A549 (cell line): ENCODE measurements around the gene B3GNT4. TPM values are rescaled to one million over a fixed set of nuclear protein-coding genes. Genes with fewer than 3 reads are reported as not detected.
A peak's percentile ranks its signal among the peaks of the same experiment; 100 is the strongest.

Experiments used
- ATAC-seq, 2 experiments: fragments of 200-7000 bp in 1 of 2; fragments of >200 bp in 1 of 2; cut with Nextera tagmentation in 1 of 2; cut with Tn5 transposase in 1 of 2; 3 replicates each; pipeline versions ENCODE4 v1.8.0 to v1.9.1; 2018 to 2020; ENCODE audit warnings: mild to moderate bottlenecking in 1 of 2, moderate library complexity in 1 of 2
- CTCF ChIA-PET: fragments of 300-600 bp; sonication (Branson Sonifier 250); formaldehyde crosslinking; extraction: SDS; loops from one replicate; lab custom pipeline; 2021; ENCODE audit warnings: antibody characterized with exemption, inconsistent platforms; lab: Yijun Ruan, JAX
- POLR2A ChIA-PET: fragments of 350-600 bp; formaldehyde crosslinking; extraction: SDS; loops from one replicate; lab custom pipeline; 2021; ENCODE audit warnings: antibody characterized with exemption, inconsistent platforms; lab: Yijun Ruan, JAX
- DNase-seq, 2 experiments: peaks; one replicate each; pipeline versions ENCODE4 v3.0.0 to v3.0.0-alpha.2; 2011 to 2016; ENCODE audit warnings: low read depth in 1 of 2, low spot score in 1 of 2
- FAIRE-seq: peaks from 2 replicates; lab custom pipeline; 2011; peaks lifted over from hg19 to GRCh38; lab: Jason Lieb, UNC
- H3K27ac ChIP-seq, 2 experiments: fragments of >200 bp; sonication (Bioruptor Twin); formaldehyde crosslinking; 3 replicates each; pipeline ENCODE4 v1.5.1; 2016 to 2017
- H3K4me1 ChIP-seq: fragments of >200 bp; sonication (Bioruptor Twin); formaldehyde crosslinking; 3 replicates; pipeline ENCODE4 v1.6.1; 2016
- H3K4me2 ChIP-seq: fragments of >200 bp; sonication (Bioruptor Twin); formaldehyde crosslinking; 3 replicates; pipeline ENCODE4 v1.6.1; 2016
- H3K4me3 ChIP-seq: fragments of >200 bp; sonication (Bioruptor Twin); formaldehyde crosslinking; 3 replicates; pipeline ENCODE4 v1.5.1; 2016
- H3K9me3 ChIP-seq: fragments of >200 bp; sonication (Bioruptor Twin); formaldehyde crosslinking; 3 replicates; pipeline ENCODE4 v1.6.1; 2016
- ATOH8 ChIP-seq: fragments of 250-450 bp; sonication (Bioruptor Pico); IDR thresholded peaks from 2 replicates; pipeline ENCODE4 v1.5.0; 2020; ENCODE audit warnings: low read depth, mild to moderate bottlenecking, moderate library complexity
- CBX2 ChIP-seq: fragments of 200-600 bp; sonication (generic); IDR thresholded peaks from 2 replicates; pipeline ENCODE4 v1.6.1; 2016; ENCODE audit warnings: low read depth, mild to moderate bottlenecking, borderline replicate concordance
- CEBPB ChIP-seq, 2 experiments: fragments of >200 bp in 1 of 2; sonication (Bioruptor Twin) in 1 of 2; formaldehyde crosslinking in 1 of 2; IDR thresholded peaks; 2 replicates each; pipeline ENCODE4 v1.6.1; 2012 to 2016
- EHF ChIP-seq: fragments of 250-450 bp; sonication (Bioruptor Pico); IDR thresholded peaks from 2 replicates; pipeline ENCODE4 v1.5.0; 2020; ENCODE audit warnings: mild to moderate bottlenecking
- ESRRA ChIP-seq: fragments of 150-350 bp; IDR thresholded peaks from 2 replicates; pipeline ENCODE4 v1.6.1; 2014; ENCODE audit warnings: mild to moderate bottlenecking, low read length, borderline replicate concordance
- FOXS1 ChIP-seq: fragments of 250-450 bp; sonication (Bioruptor Pico); IDR thresholded peaks from 2 replicates; pipeline ENCODE4 v1.5.0; 2020; ENCODE audit warnings: mild to moderate bottlenecking, moderate library complexity
- HOXA7 ChIP-seq: fragments of 250-450 bp; sonication (Bioruptor Pico); IDR thresholded peaks from 2 replicates; pipeline ENCODE4 v1.5.0; 2020; ENCODE audit warnings: mild to moderate bottlenecking, moderate library complexity
- HOXB5 ChIP-seq: fragments of 250-450 bp; sonication (Bioruptor Pico); IDR thresholded peaks from 2 replicates; pipeline ENCODE4 v1.5.0; 2020; ENCODE audit warnings: mild to moderate bottlenecking, moderate library complexity
- KDM1A ChIP-seq: fragments of 200-600 bp; sonication (generic); IDR thresholded peaks from 2 replicates; pipeline ENCODE4 v1.6.1; 2016; ENCODE audit warnings: low read depth, mild to moderate bottlenecking
- NR3C1 ChIP-seq: fragments of >200 bp; sonication (Bioruptor Twin); formaldehyde crosslinking; IDR thresholded peaks from 3 replicates; pipeline ENCODE4 v1.6.1; 2017
- POLR2AphosphoS2 ChIP-seq: conservative IDR thresholded peaks from 2 replicates; pipeline ENCODE4 v1.6.1; 2012; ENCODE audit warnings: low read length, improper control_type of control experiment, inconsistent platforms
- RAD21 ChIP-seq, 2 experiments: fragments of >200 bp in 1 of 2; sonication (Bioruptor Twin) in 1 of 2; formaldehyde crosslinking in 1 of 2; IDR thresholded peaks in 1 of 2; conservative IDR thresholded peaks in 1 of 2; 2 replicates in 1 of 2; 3 replicates in 1 of 2; pipeline ENCODE4 v1.6.1; 2012 to 2018; ENCODE audit warnings: inconsistent platforms in 1 of 2
- REST ChIP-seq: fragments of 200-600 bp; sonication (generic); IDR thresholded peaks from 2 replicates; pipeline ENCODE4 v1.6.1; 2016; ENCODE audit warnings: antibody characterized with exemption, mild to moderate bottlenecking, moderate library complexity
- RNF2 ChIP-seq: fragments of 200-600 bp; sonication (generic); IDR thresholded peaks from 2 replicates; pipeline ENCODE4 v1.6.1; 2016; ENCODE audit warnings: low read depth, mild to moderate bottlenecking, antibody characterized with exemption, moderate library complexity, borderline replicate concordance
- SREBF2 ChIP-seq: fragments of 450-650 bp; IDR thresholded peaks from 2 replicates; pipeline ENCODE4 v1.6.1; 2014; ENCODE audit warnings: mild to moderate bottlenecking, moderate library complexity
- ZC3H11A ChIP-seq: fragments of 450-650 bp; IDR thresholded peaks from 2 replicates; pipeline ENCODE4 v1.6.1; 2014; ENCODE audit warnings: antibody characterized with exemption, mild to moderate bottlenecking
- WGBS: methylation state at CpG from one replicate; pipeline ENCODE4 v1.1.6; 2017; ENCODE audit errors: missing lambda C conversion rate; 5-methylcytosine and 5-hydroxymethylcytosine counted together
- polyA plus RNA-seq, 4 experiments: library from polyadenylated mRNA; depleted of rRNA in 3 of 4; stranded (reverse); fragments of >200 nt; fragmentation: RNase III in 1 of 4; extraction: RNeasy Plus Mini Kit Qiagen cat#74134 plus additional on column Dnase treatment in 1 of 4; gene quantifications; 2 replicates in 3 of 4; 3 replicates in 1 of 4; pipeline ENCODE4 v1.2.3, GENCODE V29; 2011 to 2017
- TF ChIP-seq, protein P1 (sequence below): IDR thresholded peaks from 2 replicates; pipeline ENCODE4 v1.6.1; 2012

B3GNT4 gene
- polyA plus RNA-seq, 2 of the 4 experiments (the other 2 are of a cell fraction) = 0.74 to 1.2 TPM

- TF ChIP-seq ATOH8 (CRISPR knock-in tag) = no peak
- TF ChIP-seq POLR2AphosphoS2 = no peak
- TF ChIP-seq FOXS1 (CRISPR knock-in tag) = no peak
- TF ChIP-seq NR3C1 = no peak
- TF ChIP-seq REST = no peak
- TF ChIP-seq EHF = no peak
- TF ChIP-seq HOXB5 = no peak
- no peak for TF ChIP-seq CEBPB (IDR thresholded peaks at IDR 0.05)
- TF ChIP-seq ZC3H11A = no peak
- no peak for TF ChIP-seq CBX2
- no peak for TF ChIP-seq SREBF2
- no peak for TF ChIP-seq KDM1A
- no peak for TF ChIP-seq RNF2
- no peak for ATAC-seq
Observed at GRCh38 chr12:122158700-122159285, 44.7 kb upstream of the B3GNT4 start.

GRCh38 chr12:122159882-122160281 is 43.6 kb upstream of the B3GNT4 start:
- POLR2A ChIA-PET = no interaction called here
- CTCF ChIA-PET = interaction anchor here (2.0 kb wide), 1 partner anchor 31 kb away, joined by 11 read pairs; no protein-coding TSS in a partner anchor
- no peak overlapping the region for H3K4me2 ChIP-seq

More at GRCh38 chr12:122158700-122159285, 44.7 kb upstream of the B3GNT4 start:
- Histone ChIP-seq H3K4me3 (no peak overlapping the region), H3K4me2 (no peak overlapping the region), H3K4me1 (no peaks in the 10 kb centered on the region), H3K27ac (no peak overlapping the region), H3K9me3 (no peaks in the 10 kb centered on the region)
- WGBS = 68% methylated on average over 7 of the region's 7 CpGs
- ChIA-PET POLR2A (interaction anchor here (0.7 kb wide), 1 partner anchor 1512 kb away, joined by 3 read pairs; no protein-coding TSS in a partner anchor), CTCF (interaction anchor here (0.7 to 2.5 kb wide), 7 partner anchors 11 to 716 kb away, joined by 3 to 11 read pairs (median 4); no protein-coding TSS in a partner anchor)
- DNase-seq (no peak), FAIRE-seq (no peak)

DNA sequence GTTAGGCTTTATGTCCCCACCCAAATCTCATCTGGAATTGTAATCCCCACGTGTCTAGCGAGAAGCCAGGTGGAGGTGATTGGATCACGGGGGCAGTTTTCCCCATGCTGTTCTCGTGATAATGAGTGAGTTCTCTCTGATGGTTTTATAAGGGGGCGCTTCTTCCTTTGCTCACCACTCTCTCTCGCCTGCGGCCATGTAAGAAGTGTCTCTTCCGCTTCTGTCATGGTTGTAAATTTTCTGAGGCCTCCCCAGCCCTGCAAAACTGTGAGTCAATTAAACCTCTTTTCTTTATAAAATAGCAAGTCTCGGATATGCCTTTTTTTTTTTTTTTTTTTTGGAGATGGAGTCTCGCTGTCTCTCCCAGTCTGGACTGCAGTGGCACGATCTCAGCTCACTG is 42.7 kb upstream of the B3GNT4 start:
- Histone ChIP-seq H3K9me3 (no peaks in the 10 kb centered on the region), H3K4me2 (no peak overlapping the region), H3K27ac (no peak overlapping the region)
- POLR2A ChIA-PET = no interaction called here
- WGBS = 77% methylated on average over 11 of the region's 11 CpGs
- no peak for FAIRE-seq
- TF ChIP-seq HOXA7 (CRISPR knock-in tag) = no peak
- TF ChIP-seq, protein P1, sequence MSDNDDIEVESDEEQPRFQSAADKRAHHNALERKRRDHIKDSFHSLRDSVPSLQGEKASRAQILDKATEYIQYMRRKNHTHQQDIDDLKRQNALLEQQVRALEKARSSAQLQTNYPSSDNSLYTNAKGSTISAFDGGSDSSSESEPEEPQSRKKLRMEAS = no peak
- TF ChIP-seq, all 56 proteins: peak for 0
- DNase-seq (no peak), ATAC-seq (no peak)
- CTCF ChIA-PET = no interaction called here
- H3K4me1 ChIP-seq = no peaks in the 10 kb centered on the region
- no peak overlapping the region for H3K4me3 ChIP-seq

More at GRCh38 chr12:122159882-122160281, 43.6 kb upstream of the B3GNT4 start:
- WGBS = 88% methylated on average over 4 of the region's 4 CpGs
- Histone ChIP-seq H3K4me3 (no peak overlapping the region), H3K27ac (no peak overlapping the region), H3K9me3 (no peaks in the 10 kb centered on the region), H3K4me1 (no peaks in the 10 kb centered on the region)
- TF ChIP-seq RAD21 (conservative IDR thresholded peaks at IDR 0.05 in 1 of 2, IDR thresholded peaks at IDR 0.05 in 1 of 2) = peak in 1 of 2 experiments; percentile 11; a peak in 1 of 5 replicates
- TF ChIP-seq RNF2 = no peak
- no peak for TF ChIP-seq ESRRA
- no peak for TF ChIP-seq SREBF2
- FAIRE-seq (no peak), ATAC-seq (peak in 1 of 2 experiments; percentile 45; a peak in 3 of 6 replicates), DNase-seq (no peak)
